T-helper 17 cell (primary cell): ENCODE data around the gene PIK3R3. TPM values are rescaled to one million over a fixed set of nuclear protein-coding genes. Genes with fewer than 3 reads are reported as not detected.

Experiments used
- total RNA-seq, 4 donors: library from RNA in 2 of 4; stranded (reverse) in 2 of 4; gene quantifications; one replicate each; pipeline ENCODE4 v1.2.3 and lab custom pipeline; 2022 to 2026

PIK3R3 gene
- total RNA-seq, 2 donors from 2014 or later: 0.32 to 0.47 TPM

Other genes with a start within 250 kb of the PIK3R3 start
- gene TSPAN1, start 42.5 kb upstream of the PIK3R3 start, total RNA-seq: not detected
- gene P3R3URF, start 43.9 kb upstream of the PIK3R3 start, total RNA-seq: not detected
- 10 to 100 TPM; 33.8 to 39.3 TPM for gene POMGNT1, start 65.8 kb upstream of the PIK3R3 start, total RNA-seq
- not detected for gene LURAP1, start 70.7 kb upstream of the PIK3R3 start, total RNA-seq
- gene RAD54L, start 115.1 kb upstream of the PIK3R3 start, total RNA-seq: under 1 TPM; 0.72 to 0.73 TPM
- 10 to 100 TPM; 30.0 to 30.1 TPM for gene LRRC41, start 171.0 kb upstream of the PIK3R3 start, total RNA-seq
- 100 to 1,000 TPM in 1 of 2 donors, 10 to 100 TPM in 1; 91.0 to 123 TPM for gene UQCRH, start 171.1 kb upstream of the PIK3R3 start, total RNA-seq
- 10 to 100 TPM; 30.5 to 40.0 TPM for gene NSUN4, start 208.2 kb upstream of the PIK3R3 start, total RNA-seq